NCI-H524 (cell line): ENCODE data around the gene P2RY6.

Experiments
- DNase-seq, 2 experiments: peaks; one replicate each; lab custom pipeline; 2025; lab: John Stamatoyannopoulos, UW

Gene P2RY6

GRCh38 chr11:73296501-73297230 is 24.5 kb downstream of the P2RY6 start:
- no peak for DNase-seq

GRCh38 chr11:73297231-73297590 is 25.1 kb downstream of the P2RY6 start:
- DNase-seq, result no peak

- no peak for DNase-seq
These were observed 25.6 kb downstream of the P2RY6 start for GRCh38 chr11:73297702-73298101.

- DNase-seq, result peak; percentile 56 to 78
These were observed 26.1 kb downstream of the P2RY6 start for GRCh38 chr11:73298233-73298632.

GRCh38 chr11:73299751-73300150 is 27.6 kb downstream of the P2RY6 start:
- no peak for DNase-seq

- no peak for DNase-seq
These were observed 34.1 kb downstream of the P2RY6 start for GRCh38 chr11:73306069-73306841.

- no peak for DNase-seq
These were observed 34.8 kb downstream of the P2RY6 start for GRCh38 chr11:73306977-73307322.

- peak; percentile 97 for DNase-seq
These were observed 35.3 kb downstream of the P2RY6 start for GRCh38 chr11:73307323-73308002.

GRCh38 chr11:73308003-73308960 is 36.1 kb downstream of the P2RY6 start, which contains the start of gene ARHGEF17:
ARHGEF17 (plus strand) TSS chr11:73308276; CDS start chr11:73308639, 363 bp downstream.
- DNase-seq, result peak; percentile 85 to 87

- no peak for DNase-seq
These were observed 37.1 kb downstream of the P2RY6 start for GRCh38 chr11:73308961-73309919.

GRCh38 chr11:73310076-73310475 is 37.9 kb downstream of the P2RY6 start:
- DNase-seq, result no peak

GRCh38 chr11:73310661-73311393 is 38.7 kb downstream of the P2RY6 start:
- DNase-seq, result no peak

GRCh38 chr11:73311394-73311869 is 39.3 kb downstream of the P2RY6 start:
- no peak for DNase-seq

- DNase-seq, result no peak
These were observed 39.9 kb downstream of the P2RY6 start for GRCh38 chr11:73312036-73312435.

- peak; percentile 43 to 67 for DNase-seq
These were observed 40.8 kb downstream of the P2RY6 start for GRCh38 chr11:73312851-73313327.

GRCh38 chr11:73313652-73314051 is 41.5 kb downstream of the P2RY6 start:
- no peak for DNase-seq

GRCh38 chr11:73314117-73314961 is 42.2 kb downstream of the P2RY6 start:
- no peak for DNase-seq

GRCh38 chr11:73315293-73316020 is 43.3 kb downstream of the P2RY6 start:
- DNase-seq, result peak; percentile 80 to 81
